ENCODE data around the gene ZMYND11. TPM values are rescaled to one million over a fixed set of nuclear protein-coding genes. Genes with fewer than 3 reads are reported as not detected.

Gene ZMYND11
- polyA plus RNA-seq, 3 donors, result 7.0 to 11.8 (median 8.8) TPM

GRCh38 chr10:92846-93245, 42.4 kb upstream of the ZMYND11 start:
- Histone ChIP-seq H3K27me3 (ENCODE audit: control insufficient read depth in 2 of 2, insufficient read depth in 2 of 2, low read length in 2 of 2) (no peaks in the 10 kb centered on the region), H3K79me2 (ENCODE audit: insufficient read depth, low read length) (no peaks in the 10 kb centered on the region), H3K4me1 (ENCODE audit: control insufficient read depth in 1 of 2, insufficient read depth in 2 of 2, low read length in 2 of 2) (no peaks in the 10 kb centered on the region), H3K36me3 (replicated peaks in 1 of 2; ENCODE audit: control insufficient read depth in 1 of 2, insufficient read depth in 2 of 2, low read length in 2 of 2) (no peaks in the 10 kb centered on the region), H3K4me3 (replicated peaks in 1 of 3; ENCODE audit: low read depth in 2 of 3, low read length in 3 of 3) (no peak overlapping the region), H3K9ac (ENCODE audit: insufficient read depth, low read length, poor library complexity, severe bottlenecking) (no peak overlapping the region), H3K27ac (ENCODE audit: low read depth in 1 of 2, low read length in 2 of 2) (no peak overlapping the region), H4K20me1 (ENCODE audit: insufficient read depth, low read length) (no peaks in the 10 kb centered on the region), H3K4me2 (replicated peaks; ENCODE audit: extremely low read depth, low read length, poor library complexity, severe bottlenecking) (no peak overlapping the region), H3K9me3 (replicated peaks in 1 of 2; ENCODE audit: control insufficient read depth in 1 of 2, insufficient read depth in 1 of 2, low read length in 2 of 2) (peaks cover 20 to 25% of the 10 kb centered on the region in 2 donors), H2AFZ (ENCODE audit: insufficient read depth, low read depth, low read length, poor library complexity, severe bottlenecking) (no peak overlapping the region)
- Mint-ChIP-seq H3K27ac (no peak overlapping the region), H3K36me3 (no peaks in the 10 kb centered on the region), H3K9me3 (peaks cover 8 to 29% (median 20%) of the 10 kb centered on the region in 7 donors), H3K4me3 (no peak overlapping the region), H3K27me3 (ENCODE audit: low read depth in 3 of 3) (peaks cover 0 to 3% (median 3%) of the 10 kb centered on the region in 3 donors), H3K4me1 (no peaks in the 10 kb centered on the region)
- DNase-seq, result no peak
- intact Hi-C loops (cut with micrococcal nuclease), result no loop called here
- no peak for TF ChIP-seq CTCF (IDR thresholded peaks at IDR 0.05)
- WGBS (ENCODE audit: insufficient coverage), result no CpG with 5 or more reads among the region's 2 CpGs

GRCh38 chr10:94613-95012, 40.6 kb upstream of the ZMYND11 start:
- no peaks in the 10 kb centered on the region for H3K36me3 ChIP-seq (replicated peaks in 1 of 2; ENCODE audit: control insufficient read depth in 1 of 2, insufficient read depth in 2 of 2, low read length in 2 of 2)
- no peaks in the 10 kb centered on the region for H4K20me1 ChIP-seq (ENCODE audit: insufficient read depth, low read length)
- no peak overlapping the region for H2AFZ ChIP-seq (ENCODE audit: insufficient read depth, low read depth, low read length, poor library complexity, severe bottlenecking)
- no peak overlapping the region for H3K4me2 ChIP-seq (replicated peaks; ENCODE audit: extremely low read depth, low read length, poor library complexity, severe bottlenecking)
- no CpG with 5 or more reads among the region's 1 CpG for WGBS (ENCODE audit: insufficient coverage)
- no peak overlapping the region for H3K27ac Mint-ChIP-seq
- H3K9ac ChIP-seq (ENCODE audit: insufficient read depth, low read length, poor library complexity, severe bottlenecking), result no peak overlapping the region
- H3K27me3 ChIP-seq (ENCODE audit: control insufficient read depth in 2 of 2, insufficient read depth in 2 of 2, low read length in 2 of 2), result no peaks in the 10 kb centered on the region
- no peaks in the 10 kb centered on the region for H3K79me2 ChIP-seq (ENCODE audit: insufficient read depth, low read length)
- no peaks in the 10 kb centered on the region for H3K4me1 Mint-ChIP-seq
- intact Hi-C loops (cut with micrococcal nuclease), result no loop called here
- TF ChIP-seq CTCF (IDR thresholded peaks at IDR 0.05), result no peak
- H3K4me3 Mint-ChIP-seq, result no peak overlapping the region
- H3K27me3 Mint-ChIP-seq (ENCODE audit: low read depth in 3 of 3), result peaks cover 0 to 5% (median 3%) of the 10 kb centered on the region in 3 donors
- DNase-seq, result no peak
- H3K4me3 ChIP-seq (replicated peaks in 1 of 3; ENCODE audit: low read depth in 2 of 3, low read length in 3 of 3), result no peak overlapping the region
- no peaks in the 10 kb centered on the region for H3K36me3 Mint-ChIP-seq
- no peak overlapping the region for H3K27ac ChIP-seq (ENCODE audit: low read depth in 1 of 2, low read length in 2 of 2)
- H3K9me3 Mint-ChIP-seq, result peaks cover 19 to 38% (median 30%) of the 10 kb centered on the region in 7 donors
- H3K9me3 ChIP-seq (replicated peaks in 1 of 2; ENCODE audit: control insufficient read depth in 1 of 2, insufficient read depth in 1 of 2, low read length in 2 of 2), result peaks cover 31 to 32% of the 10 kb centered on the region in 2 donors
- H3K4me1 ChIP-seq (ENCODE audit: control insufficient read depth in 1 of 2, insufficient read depth in 2 of 2, low read length in 2 of 2), result no peaks in the 10 kb centered on the region
